Ramos (cell line): ENCODE data around the gene IRF2BP1.
"Not testable (repeated sequence)": the region's sequence is repeated elsewhere in the genome, so short reads cannot be mapped to it uniquely, and the experiment has no call there.

Source experiments
- in situ Hi-C: fragments of 300-500 bp; cut with MboI; formaldehyde crosslinking; loops from one replicate; pipeline ENCODE4 v1.14.3; 2022; ENCODE audit warnings: low sequenced_read_pairs; ENCODE audit not compliant: unreplicated experiment

The IRF2BP1 gene

DNA sequence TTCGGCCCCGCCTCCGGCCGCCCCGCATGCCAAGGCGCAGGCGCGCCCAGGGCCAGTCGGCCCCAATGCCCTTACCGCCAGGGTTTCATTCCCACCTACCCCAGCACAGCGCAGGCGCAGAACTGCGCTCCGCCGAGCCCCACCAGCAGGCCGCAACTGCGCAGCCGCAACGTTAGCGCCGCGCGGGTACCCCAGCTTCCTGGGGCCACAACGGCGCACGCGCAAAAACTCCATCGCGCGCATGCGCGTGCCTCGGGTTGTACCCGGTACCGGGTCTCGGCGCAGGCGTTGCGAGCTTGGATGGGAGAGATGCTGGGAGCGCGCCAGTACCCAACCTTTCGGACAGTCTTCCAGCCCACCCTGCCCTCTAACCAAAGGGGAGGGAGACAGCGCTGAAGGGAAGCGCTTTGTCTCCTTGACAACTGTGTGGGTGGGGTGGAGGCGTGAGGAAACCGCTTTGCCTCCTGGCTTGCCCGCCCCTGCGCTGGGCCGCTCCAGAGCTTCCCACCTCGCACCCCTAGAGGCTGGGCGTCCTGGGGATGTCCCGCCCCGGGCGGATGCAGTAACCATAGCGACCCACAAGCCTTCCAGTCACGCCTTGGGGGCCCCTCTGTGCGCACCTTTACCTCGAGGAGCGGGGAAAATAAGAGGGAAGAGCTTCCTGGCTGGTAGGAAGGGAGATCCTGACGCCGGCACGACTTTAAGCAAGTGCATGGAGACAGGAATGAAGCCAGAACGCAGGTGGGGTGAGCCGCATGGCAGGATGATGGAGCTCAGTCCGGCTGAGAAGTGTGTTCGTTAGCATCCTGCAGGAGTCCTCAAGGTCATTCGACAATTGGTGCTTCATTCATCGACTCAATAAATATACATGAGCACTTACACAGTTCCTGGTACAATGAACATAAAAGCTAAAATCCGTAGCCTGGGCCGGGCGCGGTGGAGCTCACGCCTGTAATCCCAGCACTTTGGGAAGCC, 17.0 kb upstream of the IRF2BP1 start:
- in situ Hi-C loops: no loop called here

DNA sequence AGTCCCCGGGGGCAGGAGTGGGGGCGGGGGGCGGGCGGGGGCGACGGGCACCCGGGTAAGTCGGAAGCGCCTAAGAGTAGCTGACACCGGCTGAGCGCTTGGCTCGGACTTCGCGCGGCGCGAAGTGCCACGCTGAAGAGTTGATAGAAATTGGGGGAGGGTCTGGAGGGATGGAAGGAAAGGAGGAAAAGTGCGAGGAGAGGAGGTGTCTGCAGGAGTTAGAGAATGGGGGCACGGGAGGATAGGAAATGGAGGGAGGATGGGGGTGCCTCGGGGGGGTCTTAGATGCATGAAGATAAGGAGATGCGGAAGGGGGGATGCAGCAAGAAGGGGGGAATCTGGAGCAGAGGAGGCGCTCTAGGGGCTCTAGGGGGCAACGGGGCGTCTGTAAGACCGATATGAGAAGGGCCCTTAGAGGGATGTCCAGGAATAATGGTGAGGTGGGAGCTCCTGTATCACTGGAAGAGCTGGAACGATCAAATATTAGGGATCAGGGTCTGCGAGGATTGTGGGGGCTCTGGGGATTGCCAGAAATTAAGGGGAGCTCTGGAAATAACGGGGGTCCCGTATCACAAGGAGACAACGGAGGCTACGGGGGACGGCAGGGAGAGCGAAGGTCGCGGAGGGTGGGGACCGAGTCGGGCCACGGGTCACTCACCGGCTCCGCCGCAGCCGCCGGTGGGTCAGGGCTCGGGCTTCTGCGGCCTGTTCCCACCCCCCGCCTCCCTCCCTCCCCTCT, 16.1 kb upstream of the IRF2BP1 start, which contains the start of gene MYPOP:
Gene MYPOP (minus strand): TSS at position 702 of the 739 bp plus-strand sequence. CDS start 840 bp downstream, outside the sequence.
- in situ Hi-C loops: no loop called here

DNA sequence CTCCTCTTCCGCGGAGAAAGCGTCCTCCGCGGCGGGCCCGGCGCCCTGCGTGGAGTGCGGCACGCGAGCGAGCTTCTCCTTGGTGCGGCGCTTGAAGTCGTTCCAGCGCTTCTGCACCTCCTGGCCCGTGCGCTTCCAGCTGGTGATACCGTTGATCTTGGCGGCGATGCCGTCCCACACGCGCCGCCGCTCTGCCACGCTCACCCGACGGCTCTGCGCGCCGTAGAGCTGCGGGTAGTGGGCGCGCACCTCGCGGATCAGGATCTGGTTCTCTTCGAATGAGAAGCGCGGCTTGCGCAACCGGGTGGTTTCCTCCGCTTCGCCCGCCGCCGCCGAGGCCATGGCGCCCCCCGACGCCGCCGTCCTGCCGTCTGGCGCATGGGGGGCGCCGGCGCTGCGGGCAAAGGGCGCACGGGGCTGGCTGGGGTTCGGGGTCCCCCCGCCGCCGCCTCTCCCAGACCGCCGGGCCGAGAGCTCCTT, 15.5 kb upstream of the IRF2BP1 start:
- in situ Hi-C loops: no loop called here

DNA sequence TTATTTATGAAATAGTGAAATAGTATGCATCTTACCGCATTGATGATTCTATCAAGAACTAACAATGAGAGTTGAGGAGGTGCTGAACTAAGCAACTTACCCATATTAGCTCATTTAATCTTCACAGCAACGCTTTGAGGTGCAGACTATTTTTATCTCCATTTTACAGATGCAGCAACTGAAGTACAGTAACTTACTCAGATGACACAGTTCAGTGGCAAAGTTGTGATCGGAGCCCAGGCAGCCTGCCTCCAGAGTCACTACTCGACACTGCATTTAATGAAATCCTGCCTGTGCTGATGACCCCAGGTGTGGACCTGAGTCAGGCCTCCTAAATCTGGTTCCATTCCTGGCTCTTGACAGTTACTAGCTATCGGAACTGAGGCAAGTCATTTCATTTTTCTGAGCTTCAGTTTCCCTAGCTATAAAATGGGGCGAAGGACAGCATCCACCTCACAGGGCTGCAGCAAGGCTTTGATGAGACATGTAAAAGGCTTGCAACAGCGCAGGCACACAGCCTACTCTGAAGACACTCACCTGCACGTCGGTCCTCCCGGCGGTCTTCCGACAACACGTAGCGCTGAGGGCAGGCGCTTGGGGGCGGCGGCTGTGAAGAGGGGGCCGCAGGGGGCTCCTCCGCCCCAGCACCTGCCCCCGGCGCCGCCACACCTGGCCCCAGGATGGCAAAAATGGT, 14.9 kb upstream of the IRF2BP1 start:
- in situ Hi-C loops: no loop called here

DNA sequence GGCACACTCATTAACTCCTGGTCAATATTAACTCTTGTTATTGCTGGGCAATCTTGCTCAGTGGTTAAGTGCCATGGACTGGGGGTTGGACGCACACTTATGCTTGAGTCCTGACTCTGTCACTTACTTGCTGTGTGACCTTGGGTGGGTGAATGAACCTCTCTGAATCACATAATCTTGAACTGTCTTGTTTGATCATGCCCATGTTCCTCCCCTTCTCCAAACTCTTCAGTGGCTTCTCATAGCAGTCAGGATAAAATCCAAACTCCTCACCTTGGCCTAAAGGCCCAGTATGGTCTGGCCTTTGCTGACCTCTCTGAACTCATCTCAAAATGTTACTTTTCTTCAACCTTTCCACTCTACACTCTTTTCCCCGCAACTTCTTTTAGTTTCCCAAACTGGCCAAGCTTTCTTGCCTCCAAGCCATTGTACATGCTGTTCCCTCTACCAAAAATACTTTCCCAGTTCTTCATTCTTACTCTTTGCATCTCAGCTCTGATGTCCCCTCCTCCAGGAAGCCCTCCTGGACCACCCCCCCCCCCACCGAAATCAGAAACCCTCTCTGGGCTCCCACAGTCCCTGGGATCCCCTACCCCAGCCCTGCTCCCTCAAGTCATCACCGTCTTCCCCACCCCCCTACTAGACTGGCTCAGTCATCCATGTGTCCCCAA, 14.1 kb upstream of the IRF2BP1 start:
- in situ Hi-C loops: no loop called here

DNA sequence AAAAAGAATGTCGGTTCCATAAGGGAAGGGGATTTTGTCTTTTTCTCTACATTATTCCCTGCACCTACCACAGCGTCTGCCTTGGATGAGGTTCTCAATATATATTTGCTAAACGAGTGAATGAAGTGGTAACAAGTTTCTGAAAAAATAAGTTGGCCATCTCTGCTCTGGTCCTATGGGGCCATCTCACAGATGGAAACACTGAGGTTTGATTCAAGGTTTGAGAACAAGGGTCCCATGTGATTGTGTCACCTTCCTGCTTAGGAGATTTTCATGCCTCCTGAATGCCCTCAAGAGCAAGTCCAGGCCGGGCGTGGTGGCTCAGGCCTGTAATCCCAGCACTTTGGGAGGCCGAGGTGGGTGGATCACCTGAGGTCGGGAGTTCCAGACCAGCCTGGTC, 13.3 kb upstream of the IRF2BP1 start:
- in situ Hi-C loops: no loop called here

DNA sequence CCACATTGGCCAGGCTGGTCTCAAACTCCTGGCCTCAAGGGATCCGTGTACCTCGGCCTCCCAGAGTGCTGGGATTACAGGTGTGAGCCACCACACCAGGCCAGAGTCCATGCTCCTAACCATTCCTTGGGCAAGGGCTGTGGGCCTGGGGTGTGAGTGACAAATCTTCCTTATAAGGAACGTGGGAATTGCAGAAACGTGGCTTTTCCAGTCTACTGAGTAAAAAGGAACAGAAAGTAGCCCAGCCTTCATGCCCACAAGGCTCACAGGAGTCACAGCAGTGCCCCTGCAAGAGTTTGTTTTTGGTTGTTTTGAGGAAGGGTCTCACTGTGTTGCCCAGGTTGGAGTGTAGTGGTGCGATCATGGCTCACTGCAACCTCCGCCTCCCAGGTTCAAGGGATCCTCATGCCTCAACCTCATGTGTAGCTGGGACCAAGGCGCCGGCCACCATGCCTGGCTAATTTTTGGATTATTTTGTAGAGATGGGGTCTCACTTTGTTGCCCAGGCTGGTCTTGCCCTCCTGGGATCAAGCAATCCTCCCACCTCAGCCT, 11.4 kb upstream of the IRF2BP1 start:
- in situ Hi-C loops: no loop called here

DNA sequence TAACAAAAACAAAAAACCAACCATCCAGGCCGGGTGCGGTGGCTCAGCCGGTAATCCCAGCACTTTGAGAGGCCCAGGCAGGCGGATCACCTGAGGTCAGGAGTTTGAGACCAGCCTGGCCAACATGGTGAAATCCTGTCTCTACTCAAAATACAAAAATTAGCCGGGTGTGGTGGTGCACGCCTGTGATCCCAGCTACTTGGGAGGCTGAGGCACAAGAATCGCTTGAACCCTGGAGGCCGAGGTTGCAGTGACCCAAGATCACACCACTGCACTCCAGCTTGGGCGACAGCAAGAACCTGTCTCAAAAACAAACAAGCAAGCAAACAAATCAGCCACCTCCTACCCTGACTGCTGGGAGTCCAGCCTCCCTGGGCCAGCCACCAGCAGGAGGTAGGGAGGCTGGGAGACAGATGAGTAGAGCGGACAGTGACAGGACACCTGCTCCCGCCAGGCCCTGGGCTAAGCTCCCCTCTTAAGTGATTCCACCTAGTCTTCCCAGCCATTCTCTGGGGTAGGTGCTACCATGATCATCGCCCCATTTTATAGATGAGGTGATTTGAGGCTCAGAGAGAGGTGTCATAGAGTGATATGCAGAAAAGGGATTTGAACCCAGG, 10.2 kb upstream of the IRF2BP1 start:
- in situ Hi-C loops: not testable (repeated sequence)

DNA sequence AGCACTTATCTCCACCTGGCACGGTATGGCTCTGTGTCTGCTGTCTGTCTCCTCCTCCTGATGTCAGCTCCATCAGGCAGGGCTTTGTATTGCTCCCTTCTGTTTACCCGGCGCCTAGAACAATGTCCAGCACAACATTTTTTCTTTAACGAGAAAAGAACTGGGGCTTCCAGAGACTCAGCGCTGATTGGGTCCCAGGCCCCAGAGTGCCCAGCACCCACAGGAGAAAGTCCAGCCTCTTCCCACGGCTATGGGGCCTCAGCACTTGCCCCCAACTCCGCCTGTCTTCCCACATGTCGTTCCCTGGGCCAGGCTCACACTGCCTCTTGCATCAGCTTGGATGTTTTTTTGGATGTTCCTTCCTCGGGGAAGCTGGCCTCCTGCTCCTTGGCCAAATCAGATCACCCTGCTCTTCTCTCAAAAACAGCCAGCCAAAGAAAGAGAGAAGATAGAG, 9.6 kb upstream of the IRF2BP1 start:
- in situ Hi-C loops: no loop called here

DNA sequence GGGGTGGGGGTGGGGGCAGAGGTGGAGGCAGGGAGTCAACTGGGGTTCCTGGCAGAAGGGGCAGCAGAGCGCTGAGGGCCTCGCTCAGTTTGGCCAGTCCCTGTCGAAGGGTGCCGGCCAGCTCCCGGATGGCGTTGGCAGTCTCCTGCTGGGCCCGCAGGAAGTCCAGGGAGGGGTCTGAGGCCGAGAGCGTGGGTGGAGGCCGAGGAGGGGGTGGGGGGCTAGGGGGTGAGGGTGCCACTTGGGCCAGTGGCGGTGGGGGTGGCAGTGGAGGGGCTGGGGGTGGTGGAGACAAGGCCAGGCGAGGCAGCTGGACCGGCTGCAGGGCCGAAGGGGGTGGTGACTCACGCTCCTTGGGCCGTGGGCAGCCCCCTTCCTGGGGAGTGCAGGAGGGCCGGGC, 4.9 kb upstream of the IRF2BP1 start:
- in situ Hi-C loops: no loop called here

DNA sequence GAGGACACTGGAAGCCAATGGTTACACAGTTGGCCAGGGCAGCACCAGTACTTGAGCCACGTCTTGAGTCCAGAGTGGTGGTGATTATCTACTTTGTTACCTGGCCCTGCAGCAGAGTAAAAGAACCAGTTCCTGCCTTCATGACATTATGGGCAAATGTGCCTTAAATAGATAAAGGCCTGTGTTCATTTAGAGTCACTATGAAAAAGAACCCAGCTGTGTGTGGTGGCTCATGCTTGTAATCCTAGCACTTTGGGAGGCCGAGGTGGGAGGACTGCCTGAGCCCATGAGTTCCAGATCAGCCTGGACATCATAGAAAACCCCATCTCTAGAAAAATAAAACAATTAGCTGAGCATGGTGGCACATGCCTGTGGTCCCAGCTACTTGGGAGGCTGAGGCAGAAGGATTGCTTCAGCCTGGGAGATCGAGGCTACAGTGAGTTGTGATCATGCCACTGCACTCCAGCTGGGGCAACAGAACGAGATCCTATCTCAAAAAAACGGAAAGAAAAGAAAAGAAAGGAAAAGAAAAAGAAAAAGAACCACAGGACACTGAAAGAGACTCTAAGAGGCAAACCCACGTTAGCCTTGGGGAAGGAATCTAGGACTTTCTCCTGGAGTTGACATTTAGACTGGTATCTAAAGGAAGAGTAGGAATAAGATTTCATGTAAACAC, 3.4 kb upstream of the IRF2BP1 start:
- in situ Hi-C loops: no loop called here

DNA sequence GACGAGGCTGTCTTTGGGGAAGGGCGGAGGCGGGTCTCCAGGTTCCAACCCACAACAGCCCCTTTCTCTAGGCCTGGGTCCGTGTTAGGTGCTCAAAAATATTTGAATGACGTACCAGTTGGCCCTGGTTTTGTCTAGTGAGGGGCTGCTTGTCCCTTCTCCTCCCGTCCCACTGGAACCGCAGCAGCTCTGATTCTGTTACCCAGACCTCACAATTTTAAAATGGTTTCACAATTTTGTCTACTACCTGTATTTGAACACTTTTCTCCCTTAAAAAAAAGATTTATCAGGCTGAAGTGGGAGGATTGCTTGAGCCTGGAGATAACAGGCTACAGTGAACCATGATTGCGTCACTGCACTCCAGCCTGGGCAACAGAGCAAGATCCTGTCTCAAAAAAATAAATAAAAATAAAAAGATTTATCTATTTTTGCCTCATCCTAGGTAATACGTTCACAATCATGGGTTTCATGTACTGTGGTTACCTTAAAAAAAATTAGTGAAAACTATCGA, 1.3 kb upstream of the IRF2BP1 start:
- in situ Hi-C loops: no loop called here

DNA sequence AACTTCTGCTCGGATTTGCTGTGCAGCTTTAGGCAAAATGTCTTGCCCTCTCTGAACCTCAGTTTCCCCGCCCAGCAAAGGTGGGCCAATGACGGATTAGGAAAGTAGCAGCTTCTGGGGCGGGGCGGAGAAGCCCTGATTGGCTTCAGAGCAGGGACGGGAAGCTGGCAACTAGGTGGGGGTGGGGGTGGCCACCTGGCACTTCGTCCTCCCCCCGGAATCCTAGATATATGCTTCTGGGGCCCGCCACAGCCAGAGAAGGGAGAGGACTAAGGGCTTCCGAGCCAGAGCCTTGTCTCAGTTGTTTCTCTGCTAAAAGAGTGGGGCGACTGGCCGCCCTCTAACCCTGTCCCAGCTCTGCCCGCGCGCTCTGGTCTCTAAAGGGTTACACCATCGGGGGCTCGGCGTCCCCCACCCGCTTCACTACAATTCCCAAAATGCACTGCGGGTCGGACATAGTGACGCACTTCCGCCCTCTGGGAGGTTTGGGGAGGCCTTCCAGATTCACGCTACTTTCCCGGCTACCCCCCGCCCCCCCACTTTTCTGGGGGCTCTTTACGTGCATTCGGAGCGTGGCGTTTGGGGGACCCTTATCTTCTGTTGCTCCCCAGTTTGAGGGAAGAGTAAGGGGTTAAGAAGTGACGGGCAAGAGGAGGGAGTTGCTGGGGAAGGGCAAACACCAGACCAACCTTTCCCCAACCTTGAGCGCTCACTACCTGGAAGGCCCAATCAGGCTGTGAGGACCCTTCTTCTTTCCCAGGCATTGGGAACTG, 672 bp upstream of the IRF2BP1 start:
- in situ Hi-C loops: no loop called here

DNA sequence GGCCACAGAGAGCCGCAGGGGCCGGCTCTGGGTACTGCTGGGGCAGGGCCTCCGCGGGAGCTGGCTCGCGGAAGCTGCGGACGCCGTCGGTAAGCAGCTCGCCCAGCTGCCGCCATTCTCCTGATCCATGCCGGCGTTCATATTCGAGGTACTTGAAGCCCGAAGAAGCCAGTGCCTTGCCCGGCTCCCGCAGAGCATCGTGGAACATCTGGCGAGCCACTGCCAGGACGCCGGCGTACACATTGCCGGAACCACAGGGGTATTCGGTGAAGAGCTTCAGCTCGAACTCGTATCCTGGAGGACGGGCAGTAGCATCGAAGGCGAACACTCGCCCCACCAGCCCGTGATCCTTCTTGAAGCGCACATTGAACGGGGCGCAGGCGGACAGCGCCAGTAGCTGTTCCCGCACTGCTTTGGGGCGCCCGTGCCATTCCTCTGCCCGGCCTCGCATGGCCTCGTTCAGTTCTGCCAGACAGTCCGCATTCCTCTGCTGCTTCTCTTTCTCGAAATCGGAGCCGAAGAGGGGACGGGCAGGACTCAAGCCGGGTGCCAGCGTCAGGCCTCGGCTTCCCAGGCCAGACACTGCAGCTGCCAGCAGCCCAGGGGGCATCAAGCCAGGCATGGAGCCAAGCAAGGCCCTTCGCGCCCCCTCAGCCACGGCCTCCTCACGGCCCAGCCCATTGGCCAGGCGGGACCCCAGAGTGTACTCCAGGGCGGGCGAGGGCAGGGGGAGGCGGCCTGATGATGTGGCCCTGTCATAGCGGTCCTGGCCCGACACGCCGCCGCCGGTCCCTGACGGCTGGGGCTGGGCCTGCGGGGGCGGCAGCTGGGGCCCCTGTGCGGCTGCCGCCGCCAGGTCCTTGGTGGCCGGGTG, 1.0 kb downstream of the IRF2BP1 start:
- in situ Hi-C loops: no loop called here

DNA sequence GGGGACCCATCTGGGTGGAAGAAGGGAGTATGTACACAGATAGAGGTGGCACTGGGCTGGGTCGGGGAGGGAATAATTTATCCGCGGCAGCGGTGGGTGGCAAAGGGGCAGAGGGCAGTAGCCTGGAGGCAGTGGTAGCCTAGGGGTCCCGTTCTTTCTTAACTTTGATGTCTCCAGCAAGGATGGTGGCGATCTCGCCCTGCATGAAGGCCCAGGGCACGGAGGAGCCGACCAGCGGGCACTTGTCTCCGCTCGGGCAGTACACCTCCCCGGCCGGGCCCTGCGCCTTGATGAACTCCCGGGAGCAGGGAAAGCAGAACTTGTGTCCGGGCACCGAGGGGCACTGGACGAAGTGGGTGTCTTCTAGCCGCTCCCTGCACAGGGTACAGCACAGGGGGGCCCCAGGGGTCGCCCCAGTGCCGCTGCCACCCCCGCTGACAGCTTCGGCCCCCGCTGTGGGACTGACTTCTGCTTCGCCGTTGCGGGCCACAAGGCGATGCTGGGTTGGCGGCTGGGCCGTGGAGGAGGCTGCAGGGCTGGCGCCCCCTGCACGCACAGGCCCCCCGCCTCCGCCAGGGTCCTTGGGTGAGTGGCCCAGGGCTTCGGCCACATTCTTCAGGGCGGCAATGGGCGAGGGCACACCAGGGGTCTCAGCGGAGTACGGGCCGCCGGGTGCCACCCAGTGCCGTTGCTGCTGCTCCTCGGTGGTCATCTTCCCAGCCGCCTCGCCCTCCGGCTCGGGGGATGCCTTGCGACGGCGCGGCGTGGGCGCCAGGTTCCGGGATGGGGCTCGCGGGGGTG, 1.9 kb downstream of the IRF2BP1 start:
- in situ Hi-C loops: no loop called here

DNA sequence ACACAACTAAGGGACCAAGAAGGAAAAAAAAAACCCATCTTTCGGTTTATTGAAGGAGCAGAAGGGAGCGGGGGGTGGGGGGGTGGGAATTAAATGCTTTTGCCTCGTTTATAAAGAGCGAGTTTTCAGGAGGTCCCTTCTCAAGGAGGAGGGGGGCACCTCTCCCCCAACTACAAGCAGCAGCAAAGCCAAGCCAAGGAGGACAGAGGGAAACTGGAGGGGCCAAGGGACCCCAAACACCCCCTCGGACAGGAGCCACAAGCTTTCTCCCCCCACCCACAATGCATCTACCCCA, 2.4 kb downstream of the IRF2BP1 start:
- in situ Hi-C loops: no loop called here
